Stimulated activated CD8-positive, alpha-beta memory T cell treated with anti-CD3 and anti-CD28 coated beads, Interleukin-15, amount 100 ng/mL, for 1 hour (primary cell): ENCODE measurements around the gene SEC63.
A peak's percentile ranks its signal among the peaks of the same experiment; 100 is the strongest.
"Not testable (repeated sequence)": the region's sequence is repeated elsewhere in the genome, so short reads cannot be mapped to it uniquely, and the experiment has no call there.

ENCODE experiments used
- DNase-seq: peaks from one replicate; pipeline ENCODE4 v3.0.0-alpha.2; 2020; ENCODE audit warnings: low read depth

Gene SEC63

DNA sequence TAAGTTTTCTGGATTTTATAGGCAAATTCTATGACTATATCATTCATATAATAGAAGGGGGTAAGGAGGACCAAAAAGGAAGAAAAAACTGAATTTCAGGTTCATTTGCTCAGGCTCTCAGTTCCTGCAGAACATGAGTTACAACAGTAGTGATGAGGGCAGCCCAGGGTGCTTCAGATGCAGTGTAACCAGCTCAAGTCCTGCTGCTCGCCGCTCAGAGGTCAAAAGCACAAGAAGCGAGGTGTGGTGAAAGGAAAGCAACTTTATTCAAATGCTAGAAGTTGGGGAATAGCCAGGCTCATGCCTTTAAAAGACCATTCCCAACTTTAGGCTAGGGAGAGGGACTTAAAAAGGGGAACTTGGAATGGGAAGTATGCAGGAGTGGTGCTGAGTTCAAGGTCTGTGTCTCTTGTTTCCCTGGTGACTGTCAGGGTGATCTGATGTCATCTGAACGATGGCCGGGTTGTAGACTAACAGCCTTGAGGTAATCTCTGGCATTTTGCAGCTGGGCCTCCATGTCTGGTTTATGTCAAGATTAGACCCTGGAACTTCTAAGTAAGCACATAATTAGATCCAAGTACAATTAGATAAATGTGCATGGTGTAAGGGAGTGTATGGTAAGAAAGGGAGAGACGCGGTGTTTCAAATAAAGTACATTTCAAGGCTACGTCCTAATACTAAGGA, 14.5 kb upstream of the SEC63 start:
- no peak for DNase-seq

DNA sequence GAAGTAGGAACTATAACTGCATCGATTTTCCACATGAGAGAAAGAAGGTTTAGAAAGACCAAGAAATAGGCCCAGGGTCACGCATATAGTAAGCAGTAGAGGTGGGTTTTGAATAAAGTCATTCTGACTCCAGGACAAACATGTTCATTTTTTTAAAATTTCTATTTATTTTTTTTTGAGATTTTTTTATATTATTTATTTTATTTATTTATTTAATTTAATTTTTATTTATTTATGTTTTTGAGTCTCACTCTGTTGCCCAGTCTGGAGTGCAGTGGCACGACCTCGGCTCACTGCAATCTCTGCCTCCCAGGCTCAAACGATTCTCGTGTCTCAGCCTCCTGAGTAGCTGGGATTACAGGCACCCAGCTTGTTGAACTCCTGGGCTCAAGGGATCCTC, 13.2 kb upstream of the SEC63 start:
- DNase-seq = no peak

DNA sequence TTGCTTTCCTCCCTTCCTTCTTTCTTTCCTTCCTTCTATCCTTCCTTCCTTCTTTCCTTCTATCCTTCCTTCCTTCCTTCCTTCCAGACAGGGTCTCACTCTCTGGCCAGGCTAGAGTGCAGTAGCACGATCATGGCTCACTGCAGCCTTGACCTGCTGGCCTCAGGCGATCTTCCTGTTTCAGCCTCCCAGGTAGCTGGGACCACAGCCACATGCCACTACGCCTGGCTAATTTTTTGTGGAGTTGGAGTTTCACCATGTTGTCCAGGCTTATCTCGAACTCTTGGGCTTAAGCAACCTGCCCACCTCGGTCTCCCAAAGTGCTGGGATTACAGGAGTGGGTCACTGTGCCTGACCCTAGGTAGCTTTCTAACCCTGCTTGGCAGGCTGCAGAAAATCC, 12.2 kb upstream of the SEC63 start:
- no peak for DNase-seq

DNA sequence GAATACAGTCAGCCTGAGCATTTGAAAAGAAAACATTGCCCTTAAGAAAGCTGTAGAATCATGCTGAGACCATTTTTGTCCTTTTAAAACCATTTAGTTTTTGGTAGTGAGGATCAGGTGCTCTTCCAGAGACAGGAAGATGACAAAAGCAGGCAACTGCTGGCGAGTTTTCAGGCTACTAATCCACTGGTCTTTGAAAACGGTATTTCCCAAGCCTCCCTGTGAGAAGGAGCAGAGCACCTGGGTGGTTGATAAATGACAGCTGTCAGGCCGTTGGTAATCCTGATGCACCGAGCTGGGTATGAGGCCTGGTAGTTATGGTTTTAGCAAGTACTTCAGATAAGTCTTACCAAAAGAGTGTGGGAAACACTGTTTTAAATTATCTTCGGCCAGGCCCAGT, 10.1 kb upstream of the SEC63 start:
- DNase-seq = no peak

DNA sequence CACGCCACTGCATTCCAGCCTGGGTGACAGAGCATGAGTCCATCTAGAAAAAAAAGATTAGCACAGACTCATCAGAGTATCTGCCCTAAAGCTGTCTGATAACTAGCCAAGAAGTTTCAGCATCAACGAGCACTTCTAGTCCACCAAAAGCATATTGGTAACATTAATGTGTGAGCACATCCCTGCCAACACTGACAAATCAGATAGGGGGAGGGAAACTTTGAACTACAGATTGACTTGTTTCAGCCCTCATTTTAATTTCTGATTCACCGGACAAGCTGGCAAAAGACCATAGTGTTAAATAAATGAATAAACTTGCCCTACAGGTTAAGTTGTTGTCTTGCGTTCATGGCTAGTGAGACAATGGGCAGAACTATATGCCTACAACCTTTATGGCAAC, 7.7 kb upstream of the SEC63 start:
- no peak for DNase-seq

DNA sequence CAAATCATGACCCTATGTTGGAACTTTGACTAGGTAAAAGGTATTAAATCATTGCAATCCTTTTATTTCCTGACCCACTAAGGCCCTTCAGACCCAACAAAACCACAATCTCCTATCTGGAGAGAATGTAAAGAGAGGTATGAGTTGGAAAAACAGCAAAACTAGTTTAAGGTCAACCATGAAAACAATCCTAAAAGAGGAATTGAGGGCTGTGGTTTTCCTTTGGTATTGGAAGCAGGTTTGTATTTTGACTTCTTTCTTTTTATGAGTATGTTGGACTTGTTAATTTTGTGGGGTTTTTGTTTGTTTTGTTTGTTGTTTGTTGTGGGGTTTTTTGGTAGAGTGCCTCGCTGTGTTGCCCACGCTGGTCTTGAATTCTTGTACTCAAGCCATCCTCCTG, 4.7 kb upstream of the SEC63 start:
- no peak for DNase-seq

DNA sequence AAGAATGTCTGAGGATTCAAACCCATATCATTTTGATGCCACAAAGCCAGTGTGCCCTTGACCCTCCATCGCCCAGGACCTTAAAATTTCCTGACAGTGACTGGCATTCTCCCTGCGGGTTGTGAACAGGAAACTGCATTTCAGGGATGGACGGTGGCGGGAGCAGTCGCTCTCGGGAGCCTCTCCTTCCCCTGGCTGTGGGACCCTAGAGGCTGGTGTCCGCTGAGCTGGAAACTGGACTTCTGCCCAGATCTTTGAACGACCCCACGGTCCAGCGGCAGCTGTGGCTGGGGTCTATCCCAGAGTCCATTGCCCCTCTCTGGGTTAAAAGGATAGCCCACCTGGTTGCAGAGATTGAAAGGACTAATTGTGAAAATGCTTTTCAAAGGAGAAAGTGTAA, 1.4 kb upstream of the SEC63 start:
- DNase-seq = no peak

DNA sequence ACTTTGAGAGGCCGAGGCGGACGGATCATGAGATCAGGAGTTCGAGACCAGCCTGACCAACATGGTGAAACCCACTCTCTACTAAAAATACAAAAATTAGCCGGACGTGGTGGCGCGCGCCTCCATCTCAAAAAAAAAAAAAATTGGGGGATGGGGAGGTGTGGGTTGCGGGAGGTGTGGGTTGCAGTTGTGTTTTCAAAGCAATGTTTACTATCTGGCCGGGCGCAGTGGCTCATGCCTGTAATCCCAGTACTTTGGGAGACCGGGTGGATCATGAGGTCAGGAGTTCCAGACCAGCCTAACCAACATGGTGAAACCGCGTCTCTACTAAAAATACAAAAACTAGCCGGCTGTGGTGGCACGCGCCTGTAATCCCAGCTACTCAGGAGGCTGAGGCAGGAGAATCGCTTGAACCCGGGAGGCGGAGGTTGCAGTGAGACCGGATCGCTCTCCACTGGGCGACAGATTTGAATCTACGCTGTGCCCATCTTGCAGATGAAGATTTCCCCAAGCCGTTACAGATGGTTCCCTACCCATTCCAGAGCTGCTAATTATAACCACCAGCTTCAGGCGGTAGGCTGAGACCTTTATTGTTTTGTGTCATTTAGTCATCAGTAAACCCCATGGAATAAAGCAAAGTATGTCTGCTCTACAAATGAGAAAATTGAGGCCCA, 818 bp upstream of the SEC63 start:
- not testable (repeated sequence) for DNase-seq

DNA sequence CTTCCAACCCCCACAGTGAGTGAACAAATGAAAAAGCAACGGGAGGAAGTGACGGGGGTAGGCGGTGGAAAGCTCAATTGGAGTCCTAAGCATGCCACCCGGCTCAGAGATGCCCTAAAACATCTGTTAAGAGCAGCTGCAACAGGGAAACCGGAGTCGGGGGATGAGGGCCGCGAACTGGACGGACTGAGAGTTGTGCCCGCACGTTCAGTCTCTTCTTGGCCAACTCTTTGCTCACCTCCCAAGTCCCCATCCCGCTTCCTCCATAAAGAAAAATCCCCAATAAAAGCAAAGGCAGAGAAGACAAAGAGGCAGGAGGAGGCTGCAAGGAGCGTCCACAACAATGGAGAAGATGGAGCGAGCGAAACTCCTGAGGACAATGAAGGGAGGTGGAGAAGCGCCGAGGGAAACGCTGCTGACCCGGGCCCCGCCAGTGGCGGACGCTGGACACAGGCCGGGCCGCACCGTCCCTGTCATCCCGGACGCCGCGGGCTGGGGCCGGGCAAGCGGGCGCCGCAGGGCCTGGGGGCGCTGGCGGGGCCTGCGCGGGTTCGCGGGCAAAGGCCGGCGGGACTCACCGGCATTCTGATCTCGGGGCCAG, 600 bp downstream of the SEC63 start:
- DNase-seq = peak; percentile 24

DNA sequence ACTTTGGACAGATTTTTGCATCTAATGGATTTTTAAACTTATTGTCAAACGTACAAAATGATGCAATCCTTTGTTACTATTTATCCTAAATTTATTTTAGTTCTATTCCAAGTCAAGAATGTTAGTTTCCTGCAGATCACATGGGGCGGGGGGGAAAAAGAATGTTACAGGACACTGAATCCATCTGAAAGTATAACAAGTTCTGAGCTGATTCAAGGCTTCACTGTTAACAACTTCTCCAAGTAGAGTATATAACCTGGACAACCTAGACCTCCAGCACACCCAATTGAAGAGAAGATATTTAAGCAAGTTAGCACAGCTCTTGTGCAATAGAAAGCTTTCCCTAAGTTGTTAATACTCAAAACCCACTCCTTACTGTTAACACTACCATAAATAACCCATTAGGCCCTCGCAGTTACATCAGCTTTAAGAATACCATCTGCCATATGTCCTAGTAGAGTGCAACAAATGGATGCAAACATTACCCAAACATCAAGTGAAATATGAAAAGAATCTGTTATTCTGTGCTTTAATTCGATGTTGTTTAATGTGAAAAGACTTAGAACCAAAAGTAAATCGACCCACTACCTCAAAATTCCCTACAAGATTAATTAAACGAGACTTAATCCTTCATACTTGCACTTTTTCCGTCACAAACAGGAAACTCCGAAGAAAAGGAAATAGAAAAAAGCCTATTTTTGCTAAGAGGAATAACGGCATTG, 1.3 kb downstream of the SEC63 start:
- no peak for DNase-seq

DNA sequence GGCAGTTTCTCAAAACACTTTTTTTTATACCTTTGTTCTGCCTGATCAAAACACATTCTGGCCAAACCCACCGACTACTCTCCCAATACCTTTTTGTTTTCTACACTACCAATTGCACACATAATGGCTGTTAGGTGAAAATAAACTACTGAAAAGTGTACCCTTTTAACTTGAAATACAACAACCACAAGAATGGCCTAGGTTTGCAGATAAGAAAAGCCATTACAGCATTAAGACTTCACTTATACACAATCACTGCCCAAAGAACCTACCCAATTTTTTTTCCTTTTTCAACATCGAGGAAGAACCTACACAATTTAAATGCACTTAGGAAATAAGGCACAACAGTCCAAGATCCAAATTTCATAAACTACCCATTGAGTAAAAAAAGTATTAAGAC, 1.8 kb downstream of the SEC63 start:
- no peak for DNase-seq

DNA sequence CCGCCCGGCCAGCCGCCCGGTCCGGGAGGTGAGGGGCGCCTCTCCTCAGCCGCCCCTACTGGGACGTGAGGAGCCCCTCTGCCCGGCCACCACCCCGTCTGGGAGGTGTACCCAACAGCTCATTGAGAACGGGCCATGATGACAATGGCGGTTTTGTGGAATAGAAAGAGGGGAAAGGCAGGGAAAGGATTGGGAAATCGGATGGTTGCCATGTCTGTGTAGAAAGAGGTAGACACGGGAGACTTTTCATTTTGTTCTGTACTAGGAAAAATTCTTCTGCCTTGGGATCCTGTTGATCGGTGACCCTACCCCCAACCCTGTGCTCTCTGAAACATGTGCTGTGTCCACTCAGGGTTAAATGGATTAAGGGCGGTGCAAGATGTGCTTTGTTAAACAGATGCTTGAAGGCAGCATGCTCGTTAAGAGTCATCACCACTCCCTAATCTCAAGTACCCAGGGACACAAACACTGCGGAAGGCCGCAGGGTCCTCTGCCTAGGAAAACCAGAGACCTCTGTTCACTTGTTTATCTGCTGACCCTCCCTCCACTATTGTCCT, 4.1 kb downstream of the SEC63 start:
- DNase-seq = not testable (repeated sequence)

DNA sequence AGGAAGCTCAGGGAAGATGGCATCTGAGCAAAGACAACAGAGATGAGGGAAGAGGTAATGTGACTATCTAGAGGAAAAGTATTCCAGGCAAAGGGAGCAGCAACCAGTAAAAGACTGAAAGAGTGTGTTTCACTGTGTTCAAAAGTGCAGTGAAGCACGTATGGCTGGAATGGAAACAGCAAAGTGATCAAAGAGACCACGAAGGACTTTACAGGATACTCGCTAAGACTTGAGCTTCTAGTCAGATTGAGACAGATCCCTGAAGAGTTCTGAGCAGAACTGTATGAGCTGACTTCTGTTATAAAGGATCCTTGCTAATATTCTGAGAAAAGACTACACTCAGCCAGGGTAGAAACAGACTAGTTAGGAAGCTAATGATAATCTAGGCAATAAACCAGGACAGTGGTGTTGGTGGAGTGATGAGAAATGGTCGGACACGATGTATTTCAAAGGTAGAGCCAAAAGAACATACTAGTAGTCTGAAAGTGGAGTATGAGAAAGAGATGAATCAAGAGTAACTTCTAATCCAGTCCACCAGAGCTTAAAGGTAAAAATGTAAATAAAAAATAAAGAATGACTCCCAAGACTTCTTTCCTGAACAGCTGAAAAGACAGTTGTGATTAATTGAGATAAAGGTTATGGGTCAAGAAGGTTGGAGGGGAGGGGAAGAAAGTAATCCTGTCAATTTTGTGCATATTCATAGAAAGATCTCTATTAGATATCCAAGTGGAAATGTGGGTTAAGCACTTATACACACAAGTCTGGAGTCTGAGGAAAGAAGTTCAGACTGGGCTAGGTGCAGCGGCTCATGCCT, 14.2 kb downstream of the SEC63 start:
- DNase-seq = no peak

DNA sequence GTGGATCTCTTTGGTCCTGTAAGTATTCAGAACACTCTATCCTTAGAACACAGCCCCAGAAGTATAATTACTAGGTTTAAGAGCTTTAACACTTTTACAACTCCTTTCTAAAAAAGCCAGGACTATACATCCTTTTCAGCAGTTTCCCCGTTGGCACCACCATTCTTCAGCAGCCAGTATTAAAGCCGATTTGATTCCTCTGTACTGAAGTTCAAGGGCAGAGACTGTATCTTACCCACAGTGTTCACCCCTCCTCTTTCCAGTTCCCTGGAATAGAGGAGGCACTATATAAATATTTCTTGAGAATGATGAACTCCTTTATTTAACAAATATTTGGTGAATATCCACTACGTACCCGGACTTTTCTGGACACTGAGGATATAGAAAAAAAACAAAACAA, 15.9 kb downstream of the SEC63 start:
- DNase-seq = no peak

DNA sequence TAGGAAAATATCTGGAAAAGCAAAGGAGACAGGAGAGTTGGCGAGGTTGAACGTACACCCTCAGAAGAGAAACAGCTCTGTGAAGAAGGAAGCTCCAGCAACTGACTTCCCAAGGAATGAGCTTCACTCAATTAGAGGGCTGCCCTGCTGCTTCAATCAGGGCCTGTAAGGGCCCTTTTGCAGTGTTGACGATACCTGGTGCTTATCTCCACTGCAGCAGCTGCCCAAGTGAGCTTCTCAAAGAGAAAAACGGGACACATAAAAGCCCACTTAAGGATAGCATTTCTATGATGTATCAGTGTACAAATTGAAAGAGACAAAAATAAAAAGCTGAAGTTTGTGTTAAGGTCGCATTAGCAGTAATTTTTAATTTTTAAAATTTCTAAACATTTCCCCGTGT, 16.4 kb downstream of the SEC63 start:
- no peak for DNase-seq

DNA sequence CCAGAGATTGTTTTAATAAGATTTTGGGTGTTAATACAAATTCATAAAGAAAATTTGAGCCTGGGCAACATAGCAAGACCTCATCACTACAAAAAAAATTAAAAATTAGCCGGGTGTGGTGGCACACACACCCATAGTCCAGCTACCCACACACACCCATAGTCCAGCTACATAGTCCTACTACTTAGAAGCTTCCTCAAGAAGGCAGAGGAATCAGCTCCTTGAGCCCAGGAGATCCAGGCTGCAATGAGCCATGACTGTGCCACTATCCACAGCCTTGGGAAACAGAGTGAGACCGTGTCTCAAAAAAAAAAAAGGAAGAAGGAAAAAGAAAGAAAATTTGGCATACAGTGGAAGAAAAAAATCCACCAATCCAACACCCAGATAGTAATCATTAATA, 16.8 kb downstream of the SEC63 start:
- DNase-seq = no peak

DNA sequence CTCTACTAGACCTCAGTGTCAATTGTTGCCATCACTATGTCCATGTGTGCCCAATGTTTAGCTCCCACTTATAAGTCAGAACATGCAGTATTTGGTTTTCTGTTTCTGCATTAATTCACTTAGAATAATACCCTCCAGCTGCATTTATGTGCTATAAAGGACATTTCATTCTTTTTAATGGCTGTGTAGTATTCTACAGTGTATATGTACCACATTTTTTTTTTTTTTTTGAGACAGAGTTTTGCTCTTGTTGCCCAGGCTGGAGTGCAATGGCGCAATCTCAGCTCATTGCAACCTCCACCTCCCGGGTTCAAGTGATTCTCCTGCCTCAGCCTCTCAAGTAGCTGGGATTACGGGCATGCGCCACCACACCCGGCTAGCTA, 21.1 kb downstream of the SEC63 start:
- DNase-seq = not testable (repeated sequence)

DNA sequence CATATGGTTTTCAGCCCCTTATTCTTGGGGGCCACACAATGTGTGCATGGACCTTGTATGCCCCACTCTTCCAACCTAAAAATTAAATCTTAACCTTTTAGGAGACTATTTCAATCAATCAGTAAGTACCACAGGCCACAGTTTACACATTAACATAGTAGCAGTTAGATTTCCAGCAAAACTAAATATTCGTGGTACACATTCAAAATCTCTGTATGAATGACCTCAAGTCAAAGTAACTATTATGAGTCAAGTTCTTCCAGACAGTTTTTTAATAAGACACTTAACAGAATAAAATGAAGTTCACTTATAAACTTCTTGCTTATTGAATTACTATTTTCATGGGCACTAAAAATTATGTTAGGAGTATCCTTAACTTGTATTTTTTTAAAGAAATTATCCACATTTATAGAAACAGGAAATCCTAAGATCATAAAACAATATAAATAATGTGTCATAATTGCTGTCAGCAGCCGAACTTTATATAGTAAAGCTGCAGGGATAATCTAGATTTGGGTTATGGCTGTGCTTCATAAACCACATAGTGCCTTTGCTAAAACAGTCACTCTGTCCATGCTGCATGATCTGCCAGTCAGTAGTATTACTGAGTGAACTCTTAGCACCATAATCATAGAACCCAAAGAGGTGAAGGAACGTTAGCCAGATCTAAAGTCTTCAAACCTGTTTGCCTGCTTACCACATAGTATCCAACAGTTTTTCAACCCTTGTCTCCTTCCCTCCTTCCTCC, 21.7 kb downstream of the SEC63 start:
- no peak for DNase-seq

DNA sequence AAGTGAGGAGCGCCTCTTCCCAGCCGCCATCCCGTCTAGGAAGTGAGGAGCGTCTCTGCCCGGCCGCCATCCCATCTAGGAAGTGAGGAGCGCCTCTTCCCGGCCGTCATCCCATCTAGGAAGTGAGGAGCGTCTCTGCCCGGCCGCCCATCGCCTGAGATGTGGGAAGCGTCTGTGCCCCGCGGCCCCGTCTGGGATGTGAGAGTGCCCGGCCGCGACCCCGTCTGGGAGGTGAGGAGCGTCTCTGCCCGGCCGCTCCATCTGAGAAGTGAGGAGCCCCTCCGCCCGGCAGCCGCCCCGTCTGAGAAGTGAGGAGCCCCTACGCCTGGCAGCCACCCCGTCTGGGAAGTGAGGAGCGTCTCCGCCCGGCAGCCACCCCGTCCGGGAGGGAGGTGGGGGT, 23.8 kb downstream of the SEC63 start:
- not testable (repeated sequence) for DNase-seq

DNA sequence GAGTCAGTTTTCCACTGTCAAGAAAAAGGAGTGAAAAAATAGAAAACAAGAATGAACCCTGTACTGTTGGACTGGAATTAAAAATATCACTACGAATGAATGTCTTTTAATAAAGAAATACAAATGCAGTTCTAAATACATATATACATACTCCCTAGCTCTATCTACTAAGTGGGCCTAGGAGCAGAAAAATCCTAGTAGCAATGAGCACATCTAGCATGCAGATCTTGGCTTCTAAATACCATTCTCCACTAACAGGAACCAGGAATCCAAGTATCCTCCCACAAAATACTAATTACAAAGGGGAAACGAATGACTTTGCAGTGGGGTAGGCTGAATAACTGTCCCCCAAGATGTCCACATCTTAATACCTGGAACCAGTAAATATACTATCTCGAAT, 25.4 kb downstream of the SEC63 start:
- DNase-seq = no peak

DNA sequence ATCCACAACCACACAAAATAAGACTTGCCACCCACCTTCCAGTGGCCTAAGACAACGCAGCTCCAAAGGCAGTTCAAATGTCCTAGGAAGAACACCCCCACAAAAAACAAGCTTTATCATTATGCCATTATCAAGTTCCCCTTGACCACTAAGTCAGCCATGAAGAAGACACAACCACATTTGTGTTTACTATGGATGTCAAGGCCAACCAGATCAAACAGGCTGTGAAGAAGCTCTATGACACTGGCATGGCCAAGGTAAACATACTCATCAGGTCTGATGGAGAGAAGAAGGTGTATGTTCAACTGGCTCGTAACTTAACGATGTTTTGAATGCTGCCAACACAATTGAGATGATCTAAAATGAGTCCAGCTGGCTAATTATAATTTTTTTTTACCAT, 26.1 kb downstream of the SEC63 start:
- DNase-seq = no peak
